ENCODE results near the gene NAT9.

DNA sequence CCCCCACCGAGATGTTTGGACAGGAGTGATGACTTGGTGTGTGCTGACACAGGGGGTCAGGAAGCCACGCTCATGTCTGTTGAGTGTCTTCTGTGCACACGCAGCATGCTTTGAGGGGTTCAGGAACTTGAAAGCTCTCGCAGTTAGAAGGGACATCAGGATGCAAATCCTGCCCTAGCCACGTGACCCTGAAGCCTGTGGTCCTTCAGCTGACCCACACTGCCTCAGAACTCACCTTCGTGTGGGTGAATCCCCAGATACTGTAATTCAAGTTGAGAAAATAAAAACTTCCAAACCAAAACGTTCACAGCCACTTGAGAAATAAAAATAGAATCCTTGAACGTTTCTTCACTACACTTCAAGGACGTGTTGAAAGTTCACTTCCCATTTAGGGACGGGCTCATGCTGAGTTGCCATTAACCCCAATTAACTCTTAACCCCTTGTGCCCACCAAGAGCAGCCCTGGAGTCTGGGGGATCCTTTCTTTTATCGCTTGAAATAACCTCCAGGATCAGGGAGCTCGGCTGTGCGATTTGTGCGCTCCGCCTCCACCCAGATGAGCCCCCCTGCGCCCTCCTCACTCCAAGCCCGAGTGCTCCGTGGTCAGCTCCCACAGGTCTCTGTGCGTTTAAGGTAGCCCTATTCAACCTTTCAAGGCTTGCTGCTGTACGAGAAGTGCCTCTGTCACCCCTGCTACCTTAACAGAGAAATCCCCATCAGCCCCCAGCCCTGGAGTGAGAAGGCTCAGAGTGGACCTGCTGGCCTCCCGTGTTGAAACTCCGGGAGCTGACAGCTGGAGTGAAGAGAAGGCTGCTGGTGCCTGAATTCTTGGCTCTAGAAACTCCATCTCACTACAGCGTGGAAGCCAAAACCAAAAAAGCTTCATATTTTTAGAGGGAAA, 36.2 kb upstream of the NAT9 start:
- no peak for TF ChIP-seq POLR2A (IDR thresholded peaks at IDR 0.05; ENCODE audit: low read length)
- TF ChIP-seq GATA1 (IDR thresholded peaks at IDR 0.05; ENCODE audit: low read depth, low read length), result no peak
